Measurements from ENCODE around the gene HSPA12B.

HSPA12B gene

GRCh38 chr20:3755269-3755668, 22.8 kb downstream of the HSPA12B start:
- Histone ChIP-seq H3K36me3 (ENCODE audit: control insufficient read depth, insufficient read depth, low read length) (no peaks in the 10 kb centered on the region), H3K27me3 (ENCODE audit: control insufficient read depth, insufficient read depth, low read length, poor library complexity, severe bottlenecking) (peaks cover 28% of the 10 kb centered on the region), H3K4me3 (ENCODE audit: insufficient read depth, low read depth, low read length) (no peak overlapping the region), H3K4me1 (ENCODE audit: control insufficient read depth, insufficient read depth, low read length) (peaks cover 8% of the 10 kb centered on the region), H3K9me3 (ENCODE audit: control insufficient read depth, low read length) (no peaks in the 10 kb centered on the region), H3K27ac (ENCODE audit: insufficient read depth, low read depth, low read length, poor library complexity, severe bottlenecking) (no peak overlapping the region)
- 90 to 93% methylated on average over 7 of the region's 7 CpGs for WGBS, 2 experiments

GRCh38 chr20:3755814-3756480, 23.5 kb downstream of the HSPA12B start:
- Histone ChIP-seq H3K9me3 (ENCODE audit: control insufficient read depth, low read length) (no peaks in the 10 kb centered on the region), H3K27ac (ENCODE audit: insufficient read depth, low read depth, low read length, poor library complexity, severe bottlenecking) (no peak overlapping the region), H3K36me3 (ENCODE audit: control insufficient read depth, insufficient read depth, low read length) (no peaks in the 10 kb centered on the region), H3K27me3 (ENCODE audit: control insufficient read depth, insufficient read depth, low read length, poor library complexity, severe bottlenecking) (peaks cover 21% of the 10 kb centered on the region), H3K4me1 (ENCODE audit: control insufficient read depth, insufficient read depth, low read length) (peaks cover 11% of the 10 kb centered on the region), H3K4me3 (ENCODE audit: insufficient read depth, low read depth, low read length) (no peak overlapping the region)
- WGBS, 2 experiments, result 91 to 93% methylated on average over 5 of the region's 5 CpGs

- Histone ChIP-seq H3K36me3 (ENCODE audit: control insufficient read depth, insufficient read depth, low read length) (no peaks in the 10 kb centered on the region), H3K4me1 (ENCODE audit: control insufficient read depth, insufficient read depth, low read length) (peaks cover 8% of the 10 kb centered on the region), H3K27me3 (ENCODE audit: control insufficient read depth, insufficient read depth, low read length, poor library complexity, severe bottlenecking) (peaks cover 8% of the 10 kb centered on the region), H3K9me3 (ENCODE audit: control insufficient read depth, low read length) (no peaks in the 10 kb centered on the region), H3K4me3 (ENCODE audit: insufficient read depth, low read depth, low read length) (no peak overlapping the region), H3K27ac (ENCODE audit: insufficient read depth, low read depth, low read length, poor library complexity, severe bottlenecking) (no peak overlapping the region)
- 92 to 100% methylated on average over 1 of the region's 2 CpGs for WGBS, 2 experiments
Observed at GRCh38 chr20:3757268-3757667, 24.8 kb downstream of the HSPA12B start.

GRCh38 chr20:3758566-3758965, 26.1 kb downstream of the HSPA12B start:
- no peak overlapping the region for H3K27ac ChIP-seq (ENCODE audit: insufficient read depth, low read depth, low read length, poor library complexity, severe bottlenecking)
- peaks cover 5% of the 10 kb centered on the region for H3K4me1 ChIP-seq (ENCODE audit: control insufficient read depth, insufficient read depth, low read length)
- no peaks in the 10 kb centered on the region for H3K9me3 ChIP-seq (ENCODE audit: control insufficient read depth, low read length)
- WGBS, 2 experiments, result 95% methylated on average over 11 of the region's 11 CpGs
- H3K27me3 ChIP-seq (ENCODE audit: control insufficient read depth, insufficient read depth, low read length, poor library complexity, severe bottlenecking), result no peaks in the 10 kb centered on the region
- H3K36me3 ChIP-seq (ENCODE audit: control insufficient read depth, insufficient read depth, low read length), result no peaks in the 10 kb centered on the region
- H3K4me3 ChIP-seq (ENCODE audit: insufficient read depth, low read depth, low read length), result no peak overlapping the region

GRCh38 chr20:3759316-3759823, 26.9 kb downstream of the HSPA12B start:
- no peaks in the 10 kb centered on the region for H3K27me3 ChIP-seq (ENCODE audit: control insufficient read depth, insufficient read depth, low read length, poor library complexity, severe bottlenecking)
- H3K36me3 ChIP-seq (ENCODE audit: control insufficient read depth, insufficient read depth, low read length), result no peaks in the 10 kb centered on the region
- no peaks in the 10 kb centered on the region for H3K9me3 ChIP-seq (ENCODE audit: control insufficient read depth, low read length)
- no peak overlapping the region for H3K27ac ChIP-seq (ENCODE audit: insufficient read depth, low read depth, low read length, poor library complexity, severe bottlenecking)
- H3K4me1 ChIP-seq (ENCODE audit: control insufficient read depth, insufficient read depth, low read length), result peaks cover 5% of the 10 kb centered on the region
- H3K4me3 ChIP-seq (ENCODE audit: insufficient read depth, low read depth, low read length), result no peak overlapping the region
- 79 to 83% methylated on average over 11 of the region's 11 CpGs for WGBS, 2 experiments

GRCh38 chr20:3759884-3760283, 27.4 kb downstream of the HSPA12B start:
- no peak overlapping the region for H3K27ac ChIP-seq (ENCODE audit: insufficient read depth, low read depth, low read length, poor library complexity, severe bottlenecking)
- peaks cover 5% of the 10 kb centered on the region for H3K4me1 ChIP-seq (ENCODE audit: control insufficient read depth, insufficient read depth, low read length)
- H3K27me3 ChIP-seq (ENCODE audit: control insufficient read depth, insufficient read depth, low read length, poor library complexity, severe bottlenecking), result no peaks in the 10 kb centered on the region
- no peaks in the 10 kb centered on the region for H3K36me3 ChIP-seq (ENCODE audit: control insufficient read depth, insufficient read depth, low read length)
- no peak overlapping the region for H3K4me3 ChIP-seq (ENCODE audit: insufficient read depth, low read depth, low read length)
- H3K9me3 ChIP-seq (ENCODE audit: control insufficient read depth, low read length), result no peaks in the 10 kb centered on the region
- 95 to 96% methylated on average over 11 of the region's 11 CpGs for WGBS, 2 experiments

- Histone ChIP-seq H3K36me3 (ENCODE audit: control insufficient read depth, insufficient read depth, low read length) (no peaks in the 10 kb centered on the region), H3K27me3 (ENCODE audit: control insufficient read depth, insufficient read depth, low read length, poor library complexity, severe bottlenecking) (no peaks in the 10 kb centered on the region), H3K27ac (ENCODE audit: insufficient read depth, low read depth, low read length, poor library complexity, severe bottlenecking) (peak overlapping the region; percentile 74), H3K4me1 (ENCODE audit: control insufficient read depth, insufficient read depth, low read length) (peaks cover 5% of the 10 kb centered on the region), H3K4me3 (ENCODE audit: insufficient read depth, low read depth, low read length) (no peak overlapping the region), H3K9me3 (ENCODE audit: control insufficient read depth, low read length) (no peaks in the 10 kb centered on the region)
- 55 to 60% methylated on average over 10 of the region's 10 CpGs for WGBS, 2 experiments
Observed at GRCh38 chr20:3760655-3761348, 28.3 kb downstream of the HSPA12B start.

GRCh38 chr20:3763671-3764601, 31.5 kb downstream of the HSPA12B start:
- H3K36me3 ChIP-seq (ENCODE audit: control insufficient read depth, insufficient read depth, low read length), result no peaks in the 10 kb centered on the region
- H3K27me3 ChIP-seq (ENCODE audit: control insufficient read depth, insufficient read depth, low read length, poor library complexity, severe bottlenecking), result no peaks in the 10 kb centered on the region
- no peak overlapping the region for H3K4me3 ChIP-seq (ENCODE audit: insufficient read depth, low read depth, low read length)
- H3K9me3 ChIP-seq (ENCODE audit: control insufficient read depth, low read length), result no peaks in the 10 kb centered on the region
- H3K27ac ChIP-seq (ENCODE audit: insufficient read depth, low read depth, low read length, poor library complexity, severe bottlenecking), result no peak overlapping the region
- 95 to 96% methylated on average over 8 of the region's 8 CpGs for WGBS, 2 experiments
- peaks cover 16% of the 10 kb centered on the region for H3K4me1 ChIP-seq (ENCODE audit: control insufficient read depth, insufficient read depth, low read length)

GRCh38 chr20:3764659-3765058, 32.2 kb downstream of the HSPA12B start:
- Histone ChIP-seq H3K27me3 (ENCODE audit: control insufficient read depth, insufficient read depth, low read length, poor library complexity, severe bottlenecking) (no peaks in the 10 kb centered on the region), H3K4me1 (ENCODE audit: control insufficient read depth, insufficient read depth, low read length) (peaks cover 21% of the 10 kb centered on the region), H3K4me3 (ENCODE audit: insufficient read depth, low read depth, low read length) (no peak overlapping the region), H3K27ac (ENCODE audit: insufficient read depth, low read depth, low read length, poor library complexity, severe bottlenecking) (no peak overlapping the region), H3K9me3 (ENCODE audit: control insufficient read depth, low read length) (no peaks in the 10 kb centered on the region), H3K36me3 (ENCODE audit: control insufficient read depth, insufficient read depth, low read length) (no peaks in the 10 kb centered on the region)
- 90 to 92% methylated on average over 3 of the region's 3 CpGs for WGBS, 2 experiments
